Caco-2 (cell line): ENCODE measurements around the gene PCAT6. TPM values are rescaled to one million over a fixed set of nuclear protein-coding genes. Genes with fewer than 3 reads are reported as not detected.

Experiments used
- BruUV-seq: library from RNA; stranded (reverse); fragments of 400-500 nt; replicated peaks from 2 replicates; lab custom pipeline; 2021; lab: Mats Ljungman, UMichigan
- CTCF ChIA-PET: fragments of 300-600 bp; sonication (Branson Sonifier 250); formaldehyde crosslinking; loops from one replicate; lab custom pipeline; 2022; ENCODE audit warnings: antibody characterized with exemption; lab: Charles Lee
- POLR2A ChIA-PET: fragments of 300-600 bp; sonication (Branson Sonifier 250); formaldehyde crosslinking; loops from one replicate; lab custom pipeline; 2022; ENCODE audit warnings: antibody characterized with exemption; lab: Charles Lee
- DNase-seq, 2 experiments: peaks; one replicate each; pipeline versions ENCODE4 v3.0.0 to v3.0.0-alpha.2; 2020 to 2022
- H3K27me3 ChIP-seq: replicated peaks from 2 replicates; pipeline ENCODE4 v1.6.0; 2011; ENCODE audit warnings: low read length; ENCODE audit not compliant: control insufficient read depth, insufficient read depth
- H3K36me3 ChIP-seq: 2 replicates; pipeline ENCODE4 v1.5.1; 2011; ENCODE audit warnings: low read length; ENCODE audit not compliant: control insufficient read depth, insufficient read depth
- H3K4me1 ChIP-seq: fragments of 250-450 bp; sonication (Bioruptor Pico); 2 replicates; pipeline ENCODE4 v1.5.1; 2020; ENCODE audit warnings: mild to moderate bottlenecking
- H3K4me3 ChIP-seq: 2 replicates; pipeline ENCODE4 v1.5.1; 2011; ENCODE audit warnings: low read depth, mild to moderate bottlenecking, control low read depth, low read length
- H3K9me3 ChIP-seq: fragments of 250-450 bp; sonication (Bioruptor Pico); 2 replicates; pipeline ENCODE4 v1.5.1; 2020; ENCODE audit warnings: mild to moderate bottlenecking, moderate library complexity
- H3K27ac Mint-ChIP-seq: one replicate; pipeline ENCODE4 v1.8.0; 2022; ENCODE audit warnings: mixed read lengths; ENCODE audit not compliant: unreplicated experiment
- H3K27me3 Mint-ChIP-seq: one replicate; pipeline ENCODE4 v1.8.0; 2022; ENCODE audit warnings: mixed read lengths; ENCODE audit not compliant: insufficient read depth, unreplicated experiment
- H3K36me3 Mint-ChIP-seq: one replicate; pipeline ENCODE4 v1.8.0; 2022; ENCODE audit warnings: mild to moderate bottlenecking, mixed read lengths; ENCODE audit not compliant: insufficient read depth, unreplicated experiment
- H3K4me1 Mint-ChIP-seq: one replicate; pipeline ENCODE4 v1.8.0; 2022; ENCODE audit warnings: low read depth, mixed read lengths; ENCODE audit not compliant: unreplicated experiment
- H3K4me3 Mint-ChIP-seq: one replicate; pipeline ENCODE4 v1.8.0; 2022; ENCODE audit warnings: mild to moderate bottlenecking, moderate library complexity, mixed read lengths; ENCODE audit not compliant: unreplicated experiment
- H3K9me3 Mint-ChIP-seq: one replicate; pipeline ENCODE4 v1.8.0; 2022; ENCODE audit warnings: mixed read lengths; ENCODE audit not compliant: unreplicated experiment
- CTCF ChIP-seq, 2 experiments: fragments of 200-600 bp in 1 of 2; IDR thresholded peaks; 1 replicate in 1 of 2; 2 replicates in 1 of 2; pipeline versions ENCODE4 v1.5.1 to v1.8.0; 2011 to 2022; ENCODE audit warnings: antibody characterized with exemption in 1 of 2, control low read depth in 1 of 2, inconsistent platforms in 1 of 2, low read depth in 1 of 2, low read length in 1 of 2, mild to moderate bottlenecking in 1 of 2, moderate library complexity in 1 of 2; ENCODE audit not compliant: insufficient read depth in 1 of 2, severe bottlenecking in 1 of 2, unreplicated experiment in 1 of 2
- intact Hi-C: fragments of 100-400 bp; cut with micrococcal nuclease; formaldehyde crosslinking; loops from one replicate; pipeline ENCODE4 v1.10.0; 2022; ENCODE audit not compliant: unreplicated experiment
- total RNA-seq: library from RNA; stranded (reverse); gene quantifications from 2 replicates; pipeline ENCODE4 v1.2.3, GENCODE V29; 2022

PCAT6 gene
- total RNA-seq, 1 experiment from 2014 or later = not detected

DNA sequence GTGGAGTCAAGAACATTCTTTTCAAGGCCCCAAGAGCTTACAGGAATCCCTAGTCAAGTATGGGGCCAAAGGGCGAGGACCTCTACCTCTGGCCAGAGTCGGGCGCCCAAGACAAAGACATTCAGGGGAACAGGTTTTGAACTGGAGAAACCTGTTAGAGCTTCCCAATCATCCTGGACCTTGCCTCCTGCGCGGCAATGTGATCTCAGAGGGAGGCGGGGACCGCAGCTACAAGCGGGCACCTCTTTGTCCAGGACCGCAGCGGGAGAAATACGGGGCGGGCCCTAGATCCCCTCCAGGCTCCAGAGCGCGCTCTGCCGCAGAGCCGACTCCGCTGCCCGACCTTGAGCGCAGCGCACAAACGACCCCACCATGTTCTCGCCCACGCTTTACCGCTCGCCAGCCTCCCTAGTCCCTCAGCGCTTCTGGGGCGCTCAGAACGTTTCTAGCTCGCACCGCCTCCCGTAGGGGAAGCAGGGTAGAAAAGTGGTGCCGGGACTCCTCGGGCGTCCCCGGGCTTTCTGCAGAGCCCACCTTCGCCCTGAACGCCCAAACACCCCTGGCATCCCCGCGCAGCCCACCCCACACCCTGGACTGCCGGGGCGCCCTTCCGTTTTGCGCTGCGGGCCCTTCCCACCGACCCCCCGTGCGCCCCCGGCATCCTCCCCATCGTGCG lies 50.1 kb downstream of the PCAT6 start:
- intact Hi-C loops = loop anchor here (1.0 to 5.0 kb wide), 6 partner anchors 28 to 136 kb away; partner anchors contain the start of genes ADIPOR1, KLHL12, PCAT6 and RABIF
- peaks cover 67% of the 10 kb centered on the region for H3K4me1 ChIP-seq
- peaks cover 4% of the 10 kb centered on the region for H3K36me3 ChIP-seq
- peaks cover 54% of the 10 kb centered on the region for H3K36me3 Mint-ChIP-seq
- peaks cover 44% of the 10 kb centered on the region for H3K4me1 Mint-ChIP-seq
- POLR2A ChIA-PET = interaction anchor here (0.5 to 2.4 kb wide), 17 partner anchors 8 to 513 kb away, joined by 3 to 15 read pairs (median 4); partner anchors contain the start of genes KDM5B, KLHL12, PCAT6 and PPFIA4
- no peaks in the 10 kb centered on the region for H3K9me3 Mint-ChIP-seq
- peak overlapping the region; percentile 97 for H3K4me3 Mint-ChIP-seq
- no peak for TF ChIP-seq CTCF (IDR thresholded peaks at IDR 0.05; ENCODE audit: insufficient read depth in 1 of 2, low read depth in 1 of 2, low read length in 1 of 2, severe bottlenecking in 1 of 2, unreplicated experiment in 1 of 2)
- H3K27me3 Mint-ChIP-seq = no peaks in the 10 kb centered on the region
- peak overlapping the region; percentile 97 for H3K4me3 ChIP-seq
- peak overlapping the region; percentile 95 for H3K27ac Mint-ChIP-seq
- peak; percentile 96 to 97 for DNase-seq
- H3K27me3 ChIP-seq = no peaks in the 10 kb centered on the region
- CTCF ChIA-PET = interaction anchor here (0.6 to 0.7 kb wide), 5 partner anchors 20 to 1214 kb away, joined by 3 to 5 read pairs (median 3); no protein-coding TSS in a partner anchor
- H3K9me3 ChIP-seq = no peaks in the 10 kb centered on the region
- no TSS peak for BruUV-seq

Other genes with a start within 250 kb of the PCAT6 start
- 0.07 and 0.09 TPM in 2 replicates for gene SYT2, start 100.5 kb upstream of the PCAT6 start, total RNA-seq
- 62.7 and 67.5 TPM in 2 replicates for gene KDM5B, start 2.5 kb upstream of the PCAT6 start, total RNA-seq
- gene RABIF, start 78.2 kb downstream of the PCAT6 start, total RNA-seq = 9.2 and 9.6 TPM in 2 replicates
- 23.2 and 23.6 TPM in 2 replicates for gene KLHL12, start 116.3 kb downstream of the PCAT6 start, total RNA-seq
- 68.3 and 71.4 TPM in 2 replicates for gene ADIPOR1, start 147.4 kb downstream of the PCAT6 start, total RNA-seq
- gene CYB5R1, start 156.3 kb downstream of the PCAT6 start, total RNA-seq = 28.0 and 29.6 TPM in 2 replicates
- 62.8 and 74.3 TPM in 2 replicates for gene TMEM183A, start 196.4 kb downstream of the PCAT6 start, total RNA-seq
- gene PPFIA4, start 215.5 kb downstream of the PCAT6 start, total RNA-seq = 8.7 and 9.4 TPM in 2 replicates